ENCODE data around the gene SELPLG.

DNA sequence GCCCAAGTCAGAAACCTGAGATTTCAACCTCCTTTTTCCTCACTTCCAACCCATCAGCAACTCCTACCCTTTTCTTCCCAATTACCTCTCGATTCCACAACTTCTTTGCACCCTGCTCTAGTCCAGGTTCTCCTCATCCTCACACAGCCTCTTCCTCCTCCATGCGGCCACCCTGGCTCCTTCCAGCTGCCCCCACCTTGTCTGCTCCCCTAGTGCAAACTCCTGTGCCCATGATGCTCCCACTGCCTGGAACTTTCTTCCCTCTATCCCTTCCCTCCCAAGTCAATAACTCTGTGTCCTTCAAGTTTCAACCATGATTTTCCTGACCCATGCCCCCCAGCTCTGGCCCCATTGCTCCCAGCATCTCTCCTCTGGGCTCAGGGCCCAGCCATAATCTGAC is 17.3 kb downstream of the SELPLG start:
- TF ChIP-seq, protein P1, sequence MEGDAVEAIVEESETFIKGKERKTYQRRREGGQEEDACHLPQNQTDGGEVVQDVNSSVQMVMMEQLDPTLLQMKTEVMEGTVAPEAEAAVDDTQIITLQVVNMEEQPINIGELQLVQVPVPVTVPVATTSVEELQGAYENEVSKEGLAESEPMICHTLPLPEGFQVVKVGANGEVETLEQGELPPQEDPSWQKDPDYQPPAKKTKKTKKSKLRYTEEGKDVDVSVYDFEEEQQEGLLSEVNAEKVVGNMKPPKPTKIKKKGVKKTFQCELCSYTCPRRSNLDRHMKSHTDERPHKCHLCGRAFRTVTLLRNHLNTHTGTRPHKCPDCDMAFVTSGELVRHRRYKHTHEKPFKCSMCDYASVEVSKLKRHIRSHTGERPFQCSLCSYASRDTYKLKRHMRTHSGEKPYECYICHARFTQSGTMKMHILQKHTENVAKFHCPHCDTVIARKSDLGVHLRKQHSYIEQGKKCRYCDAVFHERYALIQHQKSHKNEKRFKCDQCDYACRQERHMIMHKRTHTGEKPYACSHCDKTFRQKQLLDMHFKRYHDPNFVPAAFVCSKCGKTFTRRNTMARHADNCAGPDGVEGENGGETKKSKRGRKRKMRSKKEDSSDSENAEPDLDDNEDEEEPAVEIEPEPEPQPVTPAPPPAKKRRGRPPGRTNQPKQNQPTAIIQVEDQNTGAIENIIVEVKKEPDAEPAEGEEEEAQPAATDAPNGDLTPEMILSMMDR (IDR thresholded peaks at IDR 0.05 in 4 of 5, conservative IDR thresholded peaks at IDR 0.05 in 1 of 5) = no peak
- TF ChIP-seq POLR2A (IDR thresholded peaks at IDR 0.05) = no peak
